ENCODE results near the gene SPIN4.

DNA sequence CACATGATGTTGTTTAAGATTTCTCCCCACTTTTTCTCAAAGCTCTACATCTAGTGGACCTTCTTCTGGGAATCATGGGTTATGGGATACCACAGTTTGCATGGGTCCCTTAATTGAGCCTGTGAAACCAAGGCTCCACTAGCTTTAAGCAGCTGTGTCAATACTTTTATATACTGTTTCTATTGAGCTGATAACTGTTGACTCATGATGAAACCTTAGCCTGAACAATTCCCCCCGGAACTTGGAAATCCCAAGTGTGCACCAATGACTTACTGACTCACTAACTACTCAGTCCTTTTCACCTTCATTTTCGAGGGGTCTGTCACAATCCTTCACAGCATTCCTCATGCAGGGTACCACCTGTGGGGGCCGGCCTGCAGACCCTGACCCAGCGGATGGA is 12.7 kb upstream of the SPIN4 start:
- TF ChIP-seq, protein P1, sequence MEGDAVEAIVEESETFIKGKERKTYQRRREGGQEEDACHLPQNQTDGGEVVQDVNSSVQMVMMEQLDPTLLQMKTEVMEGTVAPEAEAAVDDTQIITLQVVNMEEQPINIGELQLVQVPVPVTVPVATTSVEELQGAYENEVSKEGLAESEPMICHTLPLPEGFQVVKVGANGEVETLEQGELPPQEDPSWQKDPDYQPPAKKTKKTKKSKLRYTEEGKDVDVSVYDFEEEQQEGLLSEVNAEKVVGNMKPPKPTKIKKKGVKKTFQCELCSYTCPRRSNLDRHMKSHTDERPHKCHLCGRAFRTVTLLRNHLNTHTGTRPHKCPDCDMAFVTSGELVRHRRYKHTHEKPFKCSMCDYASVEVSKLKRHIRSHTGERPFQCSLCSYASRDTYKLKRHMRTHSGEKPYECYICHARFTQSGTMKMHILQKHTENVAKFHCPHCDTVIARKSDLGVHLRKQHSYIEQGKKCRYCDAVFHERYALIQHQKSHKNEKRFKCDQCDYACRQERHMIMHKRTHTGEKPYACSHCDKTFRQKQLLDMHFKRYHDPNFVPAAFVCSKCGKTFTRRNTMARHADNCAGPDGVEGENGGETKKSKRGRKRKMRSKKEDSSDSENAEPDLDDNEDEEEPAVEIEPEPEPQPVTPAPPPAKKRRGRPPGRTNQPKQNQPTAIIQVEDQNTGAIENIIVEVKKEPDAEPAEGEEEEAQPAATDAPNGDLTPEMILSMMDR (IDR thresholded peaks at IDR 0.05) = no peak
- no peak for TF ChIP-seq POLR2A (IDR thresholded peaks at IDR 0.05)

Measured in esophagus squamous epithelium (tissue), 4 donors.